WTC11 (cell line): ENCODE measurements around the gene IPO4. TPM values are rescaled to one million over a fixed set of nuclear protein-coding genes. Genes with fewer than 3 reads are reported as not detected.

Experiments
- ATAC-seq: fragments of 200-7000 bp; cut with Tn5 transposase; 2 replicates; pipeline ENCODE4 v1.10.0; 2021; ENCODE audit warnings: mild to moderate bottlenecking, moderate library complexity
- CTCF ChIA-PET: fragments of 300-600 bp; sonication (Branson Sonifier 250); formaldehyde crosslinking; loops from one replicate; lab custom pipeline; 2021; ENCODE audit warnings: antibody characterized with exemption; lab: Charles Lee
- POLR2A ChIA-PET: fragments of 350-600 bp; sonication (Branson Sonifier 250); formaldehyde crosslinking; loops from one replicate; lab custom pipeline; 2021; ENCODE audit warnings: antibody characterized with exemption; lab: Charles Lee
- DNase-seq: peaks from one replicate; pipeline ENCODE4 v3.0.0; 2021; ENCODE audit warnings: low spot score
- H3K27ac Mint-ChIP-seq: 2 replicates; pipeline ENCODE4 v1.8.0; 2021; ENCODE audit warnings: mixed read lengths
- H3K27me3 Mint-ChIP-seq: 2 replicates; pipeline ENCODE4 v1.8.0; 2021; ENCODE audit warnings: low read depth, mild to moderate bottlenecking, moderate library complexity, mixed read lengths
- H3K36me3 Mint-ChIP-seq: 2 replicates; pipeline ENCODE4 v1.8.0; 2021; ENCODE audit warnings: mixed read lengths
- H3K4me1 Mint-ChIP-seq: 2 replicates; pipeline ENCODE4 v1.8.0; 2022; ENCODE audit warnings: mixed read lengths
- H3K4me3 Mint-ChIP-seq: 2 replicates; pipeline ENCODE4 v1.8.0; 2021; ENCODE audit warnings: mild to moderate bottlenecking, moderate library complexity, mixed read lengths
- H3K9me3 Mint-ChIP-seq: 2 replicates; pipeline ENCODE4 v1.8.0; 2021; ENCODE audit warnings: mixed read lengths
- ARID4B ChIP-seq: sonication (generic); formaldehyde crosslinking; IDR thresholded peaks from 2 replicates; pipeline ENCODE4 v1.8.0; 2023; ENCODE audit warnings: missing genetic modification reagents, mild to moderate bottlenecking, borderline replicate concordance
- CREM ChIP-seq: sonication (generic); formaldehyde crosslinking; IDR thresholded peaks from 2 replicates; pipeline ENCODE4 v1.8.1; 2022; ENCODE audit warnings: mild to moderate bottlenecking, missing genetic modification reagents, moderate library complexity
- ETV6 ChIP-seq: sonication (generic); formaldehyde crosslinking; IDR thresholded peaks from 2 replicates; pipeline ENCODE4 v1.8.1; 2022; ENCODE audit warnings: mild to moderate bottlenecking, missing genetic modification reagents
- GABPB1 ChIP-seq: sonication (generic); formaldehyde crosslinking; IDR thresholded peaks from 2 replicates; pipeline ENCODE4 v1.8.1; 2023; ENCODE audit warnings: mild to moderate bottlenecking, missing genetic modification reagents
- GRHL2 ChIP-seq: fragments of 250-450 bp; sonication (Bioruptor Pico); IDR thresholded peaks from 2 replicates; pipeline ENCODE4 v1.8.0; 2022; ENCODE audit warnings: mild to moderate bottlenecking, moderate library complexity; ENCODE audit not compliant: insufficient replicate concordance, severe bottlenecking
- HMGA2 ChIP-seq: fragments of 250-450 bp; sonication (Bioruptor Pico); IDR thresholded peaks from 2 replicates; pipeline ENCODE4 v1.4.0; 2021; ENCODE audit warnings: mild to moderate bottlenecking, moderate library complexity
- HMGXB4 ChIP-seq: sonication (generic); formaldehyde crosslinking; IDR thresholded peaks from 2 replicates; pipeline ENCODE4 v1.8.1; 2023; ENCODE audit warnings: mild to moderate bottlenecking, moderate library complexity, missing genetic modification reagents
- IRF1 ChIP-seq: sonication (generic); formaldehyde crosslinking; IDR thresholded peaks from 2 replicates; pipeline ENCODE4 v1.8.0; 2023; ENCODE audit warnings: missing genetic modification reagents
- MLX ChIP-seq: sonication (generic); formaldehyde crosslinking; IDR thresholded peaks from 2 replicates; pipeline ENCODE4 v1.8.1; 2023; ENCODE audit warnings: mild to moderate bottlenecking, missing genetic modification reagents, moderate library complexity
- MXD4 ChIP-seq: fragments of 250-450 bp; sonication (Bioruptor Pico); IDR thresholded peaks from 2 replicates; pipeline ENCODE4 v1.8.0; 2021; ENCODE audit warnings: mild to moderate bottlenecking, moderate library complexity, borderline replicate concordance
- NFATC4 ChIP-seq: fragments of 250-450 bp; sonication (Bioruptor Pico); IDR thresholded peaks from 2 replicates; pipeline ENCODE4 v1.9.0; 2021; ENCODE audit warnings: mild to moderate bottlenecking
- NFE2L1 ChIP-seq: sonication (generic); formaldehyde crosslinking; IDR thresholded peaks from 2 replicates; pipeline ENCODE4 v1.8.1; 2023; ENCODE audit warnings: missing genetic modification reagents
- PRDM15 ChIP-seq: sonication (generic); formaldehyde crosslinking; IDR thresholded peaks from 2 replicates; pipeline ENCODE4 v1.8.0; 2022; ENCODE audit warnings: missing genetic modification reagents
- RORB ChIP-seq: fragments of 250-450 bp; sonication (Bioruptor Pico); IDR thresholded peaks from 2 replicates; pipeline ENCODE4 v1.9.0; 2021; ENCODE audit warnings: mild to moderate bottlenecking
- SMAD3 ChIP-seq: sonication (generic); formaldehyde crosslinking; IDR thresholded peaks from 2 replicates; pipeline ENCODE4 v1.8.0; 2022; ENCODE audit warnings: missing genetic modification reagents, mild to moderate bottlenecking, borderline replicate concordance
- SP1 ChIP-seq: sonication (generic); formaldehyde crosslinking; conservative IDR thresholded peaks from 2 replicates; pipeline ENCODE4 v1.8.1; 2022; ENCODE audit warnings: missing genetic modification reagents
- TEAD1 ChIP-seq: sonication (generic); formaldehyde crosslinking; IDR thresholded peaks from 2 replicates; pipeline ENCODE4 v1.8.0; 2022; ENCODE audit warnings: mild to moderate bottlenecking, missing genetic modification reagents
- ZBTB21 ChIP-seq: sonication (generic); formaldehyde crosslinking; IDR thresholded peaks from 2 replicates; pipeline ENCODE4 v1.8.1; 2023; ENCODE audit warnings: mild to moderate bottlenecking, missing genetic modification reagents, borderline replicate concordance
- ZNF121 ChIP-seq: sonication (generic); formaldehyde crosslinking; IDR thresholded peaks from 2 replicates; pipeline ENCODE4 v1.8.0; 2023; ENCODE audit warnings: missing genetic modification reagents
- ZNF232 ChIP-seq: sonication (generic); formaldehyde crosslinking; IDR thresholded peaks from 2 replicates; pipeline ENCODE4 v1.8.0; 2022; ENCODE audit warnings: mild to moderate bottlenecking, missing genetic modification reagents
- ZNF423 ChIP-seq: fragments of 250-450 bp; sonication (Bioruptor Pico); IDR thresholded peaks from 2 replicates; pipeline ENCODE4 v2.1.2; 2022; ENCODE audit warnings: mild to moderate bottlenecking, moderate library complexity
- ZSCAN18 ChIP-seq: fragments of 250-450 bp; sonication (Bioruptor Pico); IDR thresholded peaks from 2 replicates; pipeline ENCODE4 v2.1.2; 2022; ENCODE audit warnings: mild to moderate bottlenecking, moderate library complexity
- total RNA-seq: library from RNA; stranded (reverse); gene quantifications from 3 replicates; pipeline ENCODE4 v1.2.3, GENCODE V29; 2021

Gene IPO4
- total RNA-seq, 1 experiment from 2014 or later: 128 TPM

- 0 out of 2 replicates have a peak, but pooled peaks have one; percentile 17 for TF ChIP-seq TEAD1 (CRISPR knock-in tag)
- TF ChIP-seq ZNF232 (CRISPR knock-in tag): no peak
- 0 out of 2 replicates have a peak, but pooled peaks have one; percentile 7 for TF ChIP-seq ARID4B (CRISPR knock-in tag)
- no peak for TF ChIP-seq SMAD3 (CRISPR knock-in tag)
- TF ChIP-seq, all 79 proteins: peak for 5
Observed at GRCh38 chr14:24172261-24172860, 16.3 kb downstream of the IPO4 start (continued).

- Mint-ChIP-seq H3K4me1 (peaks cover 9% of the 10 kb centered on the region), H3K27ac (peak within 1 kb of the TSS; percentile 78), H3K4me3 (peak within 1 kb of the TSS; percentile 79), H3K27me3 (no peaks in the 10 kb centered on the region; the same call in none of the 2 replicates), H3K36me3 (no peaks in the 10 kb centered on the region), H3K9me3 (no peaks in the 10 kb centered on the region)
- DNase-seq (peak; percentile 99), ATAC-seq (peak; percentile 94)
- ChIA-PET CTCF (interaction anchor here (0.7 to 3.1 kb wide), 9 partner anchors 11 to 113 kb away, joined by 3 to 18 read pairs (median 3); partner anchors contain the start of genes DCAF11, IPO4, IRF9 and NRL), POLR2A (interaction anchor here (1.0 to 1.5 kb wide), 4 partner anchors 10 to 25 kb away, joined by 3 to 6 read pairs (median 4); partner anchors contain the start of genes IRF9, RNF31 and TM9SF1)
- no peak for TF ChIP-seq HMGA2 (CRISPR knock-in tag)
- no peak for TF ChIP-seq GRHL2 (CRISPR knock-in tag)
- TF ChIP-seq MXD4 (CRISPR knock-in tag): no peak
- no peak for TF ChIP-seq HMGXB4
- TF ChIP-seq NFE2L1 (CRISPR knock-in tag): no peak
- no peak for TF ChIP-seq NFATC4 (CRISPR knock-in tag)
- TF ChIP-seq ZNF121 (CRISPR knock-in tag): peak; percentile 0; the same call in 1 of the 2 replicates
- peak; percentile 69 for TF ChIP-seq SP1 (CRISPR knock-in tag)
- no peak for TF ChIP-seq ZNF423 (CRISPR knock-in tag)
- no peak for TF ChIP-seq ETV6 (CRISPR knock-in tag)
- TF ChIP-seq CREM (CRISPR knock-in tag): 0 out of 2 replicates have a peak, but pooled peaks have one; percentile 62
- TF ChIP-seq IRF1 (CRISPR knock-in tag): no peak
- no peak for TF ChIP-seq MLX
- TF ChIP-seq RORB: no peak
- TF ChIP-seq GABPB1 (CRISPR knock-in tag): no peak
- no peak for TF ChIP-seq ZBTB21
- TF ChIP-seq ZSCAN18 (CRISPR knock-in tag): no peak
- TF ChIP-seq TEAD1 (CRISPR knock-in tag): no peak
- no peak for TF ChIP-seq PRDM15 (CRISPR knock-in tag)
Observed at GRCh38 chr14:24171422-24172260, 17.0 kb downstream of the IPO4 start, which contains the start of gene REC8. Gene REC8, plus strand, starts transcription at chr14:24172080. Its CDS starts 473 bp downstream, at chr14:24172553.
